GM12878 (cell line): ENCODE data around the gene C19orf73. TPM values are rescaled to one million over a fixed set of nuclear protein-coding genes. Genes with fewer than 3 reads are reported as not detected.

Experiments
- BRCA1 ChIP-seq: IDR thresholded peaks from 2 replicates; pipeline ENCODE4 v1.6.1; 2011; ENCODE audit warnings: low read depth, low read length, improper control_type of control experiment
- CREM ChIP-seq: IDR thresholded peaks from 2 replicates; pipeline ENCODE4 v1.6.1; 2014; ENCODE audit warnings: antibody characterized with exemption, low read depth
- MAX ChIP-seq: IDR thresholded peaks from 2 replicates; pipeline ENCODE4 v1.6.1; 2012; ENCODE audit warnings: low read depth, low read length, improper control_type of control experiment
- NFIC ChIP-seq: IDR thresholded peaks from 2 replicates; pipeline ENCODE4 v1.6.1; 2012; ENCODE audit warnings: low read depth, mild to moderate bottlenecking, inconsistent platforms, low read length, moderate library complexity
- RAD21 ChIP-seq: IDR thresholded peaks from 2 replicates; pipeline ENCODE4 v1.6.1; 2011; ENCODE audit warnings: mild to moderate bottlenecking, low read depth, low read length, moderate library complexity; ENCODE audit not compliant: insufficient read depth
- RUNX3 ChIP-seq: IDR thresholded peaks from 2 replicates; pipeline ENCODE4 v1.6.1; 2012; ENCODE audit warnings: low read length, inconsistent platforms
- SMC3 ChIP-seq: IDR thresholded peaks from 2 replicates; pipeline ENCODE4 v1.6.1; 2011; ENCODE audit warnings: low read length, improper control_type of control experiment, borderline replicate concordance
- ZBTB33 ChIP-seq: fragments of 450-650 bp; IDR thresholded peaks from 2 replicates; pipeline ENCODE4 v1.6.1; 2017; ENCODE audit warnings: mild to moderate bottlenecking
- ZBTB40 ChIP-seq: fragments of 450-650 bp; IDR thresholded peaks from 2 replicates; pipeline ENCODE4 v1.6.1; 2016; ENCODE audit warnings: mild to moderate bottlenecking, moderate library complexity, borderline replicate concordance
- polyA plus RNA-seq, 11 experiments: library from polyadenylated mRNA; depleted of rRNA in 4 of 11; unstranded in 6 of 11; stranded (reverse) in 5 of 11; fragments of >200 nt; fragmentation: Nextera tagmentation in 4 of 11; fragmentation: Illumina TruSeq in 1 of 11; extraction: Ambion mirVana in 4 of 11; extraction: Trizol in 1 of 11; gene quantifications; 1 replicate in 1 of 11; 2 replicates in 10 of 11; pipeline versions ENCODE4 v1.2.1 to v1.2.3, GENCODE V29; 2011 to 2016; ENCODE audit warnings: inconsistent platforms in 2 of 11, missing spikeins in 2 of 11, low read depth in 1 of 11
- total RNA-seq, 4 experiments: library from RNA; depleted of rRNA in 3 of 4; stranded (reverse); fragments of >200 nt in 3 of 4; fragmentation: Illumina TruSeq in 1 of 4; extraction: Trizol in 1 of 4; gene quantifications; 2 replicates each; pipeline versions ENCODE4 v1.2.1 to v1.2.3, GENCODE V29; 2013 to 2021

Gene C19orf73
- total and polyA plus RNA-seq, 10 of the 15 experiments (the other 5 are each of a cell fraction or from before 2014, with no cell fraction given) = 0.20 to 2.0 (median 0.80) TPM

DNA sequence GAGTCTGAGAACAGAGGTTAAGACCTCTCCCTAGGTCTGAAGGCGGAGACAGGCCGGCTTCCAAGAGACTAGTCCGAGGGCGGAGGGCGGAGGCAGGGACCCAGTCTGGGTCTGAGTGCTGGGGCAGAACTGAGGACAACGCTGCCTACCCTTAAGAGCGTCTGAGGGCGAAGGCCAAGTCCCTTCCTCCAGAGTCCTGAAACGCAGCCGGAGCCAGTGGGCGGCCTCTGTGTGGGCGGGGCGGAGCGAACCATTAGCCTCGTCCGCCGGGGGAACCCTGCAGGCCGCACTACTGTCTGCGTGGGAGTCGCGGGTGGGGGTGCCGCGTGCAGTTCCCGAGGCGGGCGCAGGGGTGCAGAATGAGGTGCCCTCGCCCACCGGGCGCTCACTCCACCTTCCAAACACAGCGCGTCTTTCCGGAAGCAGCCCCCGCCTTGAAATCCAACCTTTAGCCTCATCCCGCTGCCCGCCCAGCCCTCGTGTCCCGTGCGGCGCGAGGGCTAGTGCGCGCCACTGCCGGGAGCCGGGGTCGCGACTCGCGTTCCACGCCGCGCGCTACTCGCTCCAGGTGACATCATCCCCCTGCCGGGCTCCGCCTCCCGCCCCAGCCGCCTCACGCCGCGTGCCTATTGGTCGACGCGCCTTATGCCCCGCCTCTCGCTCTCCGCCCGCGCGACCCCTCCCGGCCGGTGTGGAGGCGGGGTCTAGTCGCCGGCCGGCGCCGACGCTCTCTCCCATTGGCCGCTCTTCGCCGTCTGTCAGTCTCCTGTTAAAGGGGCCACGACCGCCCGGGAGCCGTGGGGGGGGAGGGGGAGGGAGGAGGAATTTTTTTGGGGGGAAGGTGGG, at the start of gene C19orf73 (continued):
- TF ChIP-seq ZBTB33 = no peak
- peak; percentile 42; the same call in 1 of the 2 replicates for TF ChIP-seq ZBTB40
- TF ChIP-seq RAD21 = no peak
- no peak for TF ChIP-seq SMC3
- TF ChIP-seq RUNX3 = peak; percentile 50
- TF ChIP-seq MAX = peak; percentile 91; the same call in 1 of the 2 replicates
- no peak for TF ChIP-seq BRCA1
- peak; percentile 22; the same call in 1 of the 2 replicates for TF ChIP-seq CREM
- TF ChIP-seq NFIC = no peak
